Astrocyte of the spinal cord (primary cell): Measurements from ENCODE around the gene RUSC1.

Source experiments
- DNase-seq: peaks from one replicate; pipeline ENCODE4 v3.0.0; 2011; ENCODE audit warnings: low read depth, low spot score
- H3K4me3 ChIP-seq: 2 replicates; pipeline ENCODE4 v1.5.1; 2011; ENCODE audit warnings: low read depth, mild to moderate bottlenecking, low read length, moderate library complexity
- in situ Hi-C: cut with HindIII; loops from 2 replicates; pipeline ENCODE4 v1.10.0; 2017; ENCODE audit warnings: low sequenced_read_pairs
- TF ChIP-seq, protein P1 (sequence below): IDR thresholded peaks from 2 replicates; pipeline ENCODE4 v1.5.1; 2012; ENCODE audit warnings: low read depth, mild to moderate bottlenecking, low read length, inconsistent platforms

The RUSC1 gene

GRCh38 chr1:155342842-155343241 lies 22.1 kb downstream of the RUSC1 start:
- in situ Hi-C loops = no loop called here
- TF ChIP-seq, protein P1, sequence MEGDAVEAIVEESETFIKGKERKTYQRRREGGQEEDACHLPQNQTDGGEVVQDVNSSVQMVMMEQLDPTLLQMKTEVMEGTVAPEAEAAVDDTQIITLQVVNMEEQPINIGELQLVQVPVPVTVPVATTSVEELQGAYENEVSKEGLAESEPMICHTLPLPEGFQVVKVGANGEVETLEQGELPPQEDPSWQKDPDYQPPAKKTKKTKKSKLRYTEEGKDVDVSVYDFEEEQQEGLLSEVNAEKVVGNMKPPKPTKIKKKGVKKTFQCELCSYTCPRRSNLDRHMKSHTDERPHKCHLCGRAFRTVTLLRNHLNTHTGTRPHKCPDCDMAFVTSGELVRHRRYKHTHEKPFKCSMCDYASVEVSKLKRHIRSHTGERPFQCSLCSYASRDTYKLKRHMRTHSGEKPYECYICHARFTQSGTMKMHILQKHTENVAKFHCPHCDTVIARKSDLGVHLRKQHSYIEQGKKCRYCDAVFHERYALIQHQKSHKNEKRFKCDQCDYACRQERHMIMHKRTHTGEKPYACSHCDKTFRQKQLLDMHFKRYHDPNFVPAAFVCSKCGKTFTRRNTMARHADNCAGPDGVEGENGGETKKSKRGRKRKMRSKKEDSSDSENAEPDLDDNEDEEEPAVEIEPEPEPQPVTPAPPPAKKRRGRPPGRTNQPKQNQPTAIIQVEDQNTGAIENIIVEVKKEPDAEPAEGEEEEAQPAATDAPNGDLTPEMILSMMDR = no peak
- H3K4me3 ChIP-seq = no peak overlapping the region
- no peak for DNase-seq

- TF ChIP-seq, protein P1 = no peak
- DNase-seq = no peak
- H3K4me3 ChIP-seq = no peak overlapping the region
- in situ Hi-C loops = no loop called here
These were observed 31.9 kb downstream of the RUSC1 start for GRCh38 chr1:155352631-155353030.

GRCh38 chr1:155360051-155360450 lies 39.4 kb downstream of the RUSC1 start:
- TF ChIP-seq, protein P1 = no peak
- H3K4me3 ChIP-seq = no peak overlapping the region
- in situ Hi-C loops = no loop called here
- DNase-seq = no peak

DNA sequence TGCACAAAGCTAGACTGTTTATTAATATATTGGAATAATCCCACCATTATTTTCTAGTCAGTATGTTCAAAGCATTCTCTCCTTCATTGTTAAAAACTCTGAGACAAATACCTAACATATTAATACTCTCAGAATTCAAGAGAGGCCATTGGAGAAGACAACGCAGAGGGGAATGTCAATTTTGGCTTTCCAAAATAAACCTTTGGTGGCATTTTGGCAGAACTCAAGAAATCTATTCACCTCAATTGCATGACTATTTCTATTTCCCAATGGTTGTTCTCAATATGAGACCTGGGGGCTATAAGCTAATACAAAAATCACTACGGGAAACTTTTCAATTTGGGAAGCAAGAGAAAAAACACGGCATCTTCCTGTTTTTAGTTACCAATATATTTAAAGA lies 58.5 kb downstream of the RUSC1 start:
- no peak for DNase-seq
- in situ Hi-C loops = no loop called here
- TF ChIP-seq, protein P1 = no peak
- H3K4me3 ChIP-seq = no peak overlapping the region

DNA sequence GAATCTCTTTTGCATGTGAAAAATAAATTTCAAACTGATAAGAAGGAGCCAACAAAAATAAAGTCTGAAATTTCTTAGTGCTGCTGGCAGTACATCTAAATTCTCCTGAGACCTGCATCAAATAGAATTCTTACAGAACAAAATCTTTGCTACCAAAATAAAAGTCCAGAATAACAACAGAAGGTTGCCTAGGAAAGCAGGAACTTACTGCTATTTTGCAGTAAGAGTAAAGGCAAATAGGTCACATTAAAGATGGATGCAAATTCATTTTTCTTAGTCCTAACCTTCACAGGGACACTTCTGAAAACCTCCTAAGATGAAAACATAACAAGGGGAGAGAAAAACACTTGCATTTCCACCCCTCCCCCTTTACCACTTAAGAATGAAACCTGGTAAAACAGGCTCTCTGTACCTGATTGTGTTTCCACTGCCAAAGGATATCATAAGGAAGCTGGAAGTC lies 59.0 kb downstream of the RUSC1 start:
- in situ Hi-C loops = no loop called here
- TF ChIP-seq, protein P1 = no peak
- H3K4me3 ChIP-seq = no peak overlapping the region
- DNase-seq = peak; percentile 86
